ENCODE measurements around the gene TRIM29. TPM values are rescaled to one million over a fixed set of nuclear protein-coding genes. Genes with fewer than 3 reads are reported as not detected.
"Not testable (repeated sequence)": the region's sequence is repeated elsewhere in the genome, so short reads cannot be mapped to it uniquely, and the experiment has no call there.

TRIM29 gene
- total and polyA plus RNA-seq, 9 of the 15 experiments (the other 6 are each of a cell fraction or from before 2014, with no cell fraction given): 0.08 to 1.4 (median 0.42) TPM; not detected in 2

- TF ChIP-seq FOXM1 (IDR thresholded peaks at IDR 0.05; ENCODE audit: low read depth) (no peak), FOXM1 (CRISPR knock-in tag; IDR thresholded peaks at IDR 0.05; ENCODE audit: low read depth) (no peak), CTCF (IDR thresholded peaks at IDR 0.05 in 2 of 3, conservative IDR thresholded peaks at IDR 0.05 in 1 of 3; ENCODE audit: insufficient read depth in 2 of 3, low read depth in 1 of 3, low read length in 3 of 3) (peak in 2 of 3 experiments; percentile 11 to 17; a peak in 2 of 6 replicates)
- ATAC-seq (peak; percentile 50; the same call in 2 of the 3 replicates), DNase-seq (ENCODE audit: extremely low read depth in 1 of 4, low spot score in 3 of 4) (peak in 1 of 4 experiments; percentile 9), FAIRE-seq (no peak)
- Histone ChIP-seq H3K9me1 (ENCODE audit: control insufficient read depth, insufficient read depth, low read length) (no peaks in the 10 kb centered on the region), H3K4me3 (no peak overlapping the region), H3K79me2 (ENCODE audit: control insufficient read depth, insufficient read depth, low read length) (no peaks in the 10 kb centered on the region), H3K9me3 (replicated peaks; ENCODE audit: control insufficient read depth, insufficient read depth, low read depth, low read length) (no peaks in the 10 kb centered on the region), H3K9ac (ENCODE audit: insufficient read depth in 1 of 2, low read depth in 2 of 2, low read length in 2 of 2) (no peak overlapping the region), H2AFZ (ENCODE audit: low read depth, low read length) (no peak overlapping the region), H3K4me1 (replicated peaks in 1 of 2; ENCODE audit: control insufficient read depth in 2 of 2, insufficient read depth in 2 of 2, low read length in 2 of 2) (no peaks in the 10 kb centered on the region; a peak in 1 of 5 replicates), H3K36me3 (ENCODE audit: control insufficient read depth, insufficient read depth, low read length) (no peaks in the 10 kb centered on the region), H3K4me2 (ENCODE audit: insufficient read depth, low read length) (no peak overlapping the region), H4K20me1 (replicated peaks; ENCODE audit: control insufficient read depth, insufficient read depth, low read length) (peaks cover 14% of the 10 kb centered on the region; the same call in 1 of the 2 replicates), H3K27me3 (ENCODE audit: control insufficient read depth in 2 of 2, insufficient read depth in 2 of 2, low read length in 2 of 2) (peaks cover 8 to 65% of the 10 kb centered on the region in 2 experiments; a peak in 4 of 5 replicates), H3K27ac (ENCODE audit: extremely low read depth, low read depth, low read length) (no peak overlapping the region)
- POLR2A ChIA-PET: interaction anchor here (0.7 to 3.5 kb wide), 2 partner anchors 9 to 30 kb away, joined by 3 to 14 read pairs; partner anchors contain the start of gene OAF
- CTCF ChIA-PET (ENCODE audit: low intra/inter-chr PET ratio): no interaction called here
- BruUV-seq (replicated peaks): no TSS peak
- intact Hi-C loops (cut with micrococcal nuclease): no loop called here
- in situ Hi-C loops (cut with MboI): no loop called here
- 19% methylated on average over 8 of the region's 11 CpGs for WGBS (ENCODE audit: insufficient coverage, low coverage, missing lambda C conversion rate)
These were observed 42.8 kb upstream of the TRIM29 start for GRCh38 chr11:120180551-120181232.

- H3K79me2 ChIP-seq (ENCODE audit: control insufficient read depth, insufficient read depth, low read length); FAIRE-seq; H3K9me3 ChIP-seq (replicated peaks; ENCODE audit: control insufficient read depth, insufficient read depth, low read depth, low read length); intact Hi-C loops (cut with micrococcal nuclease); BruUV-seq (replicated peaks); ATAC-seq; H3K36me3 ChIP-seq (ENCODE audit: control insufficient read depth, insufficient read depth, low read length); H3K27ac ChIP-seq (ENCODE audit: extremely low read depth, low read depth, low read length); H2AFZ ChIP-seq (ENCODE audit: low read depth, low read length); H3K9me1 ChIP-seq (ENCODE audit: control insufficient read depth, insufficient read depth, low read length); H3K4me3 ChIP-seq; CTCF ChIA-PET (ENCODE audit: low intra/inter-chr PET ratio); H3K9ac ChIP-seq (ENCODE audit: insufficient read depth in 1 of 2, low read depth in 2 of 2, low read length in 2 of 2); DNase-seq (ENCODE audit: extremely low read depth in 1 of 4, low spot score in 3 of 4); H3K4me2 ChIP-seq (ENCODE audit: insufficient read depth, low read length); in situ Hi-C loops (cut with MboI); H3K4me1 ChIP-seq (replicated peaks in 1 of 2; ENCODE audit: control insufficient read depth in 2 of 2, insufficient read depth in 2 of 2, low read length in 2 of 2): not testable (repeated sequence)
- 4% methylated on average over 5 of the region's 6 CpGs for WGBS (ENCODE audit: insufficient coverage, low coverage, missing lambda C conversion rate)
- Histone ChIP-seq H4K20me1 (replicated peaks; ENCODE audit: control insufficient read depth, insufficient read depth, low read length) (peaks cover 14% of the 10 kb centered on the region; the same call in 1 of the 2 replicates), H3K27me3 (ENCODE audit: control insufficient read depth in 2 of 2, insufficient read depth in 2 of 2, low read length in 2 of 2) (peaks cover 12 to 68% of the 10 kb centered on the region in 2 experiments; a peak in 4 of 5 replicates)
- POLR2A ChIA-PET: interaction anchor here (3.5 kb wide), 1 partner anchor 10 kb away, joined by 14 read pairs; no protein-coding TSS in a partner anchor
These were observed 42.1 kb upstream of the TRIM29 start for GRCh38 chr11:120180063-120180462.
